H9 (cell line): ENCODE data around the gene SEC24C. TPM values are rescaled to one million over a fixed set of nuclear protein-coding genes. Genes with fewer than 3 reads are reported as not detected.

Experiments
- DNase-seq: peaks from one replicate; pipeline ENCODE4 v3.0.0-alpha.2; 2017
- H2AFZ ChIP-seq: one replicate; pipeline ENCODE4 v1.6.1; 2013; ENCODE audit warnings: mild to moderate bottlenecking, low read length, control low read depth, moderate library complexity
- H2AK5ac ChIP-seq: 2 replicates; pipeline ENCODE4 v1.6.1; 2013; ENCODE audit warnings: low read length, control low read depth, mixed read lengths; ENCODE audit not compliant: insufficient read length
- H2BK120ac ChIP-seq: one replicate; pipeline ENCODE4 v1.6.1; 2013; ENCODE audit warnings: low read depth, mild to moderate bottlenecking, low read length, control low read depth, inconsistent platforms; ENCODE audit not compliant: poor library complexity, severe bottlenecking
- H2BK12ac ChIP-seq: 2 replicates; pipeline ENCODE4 v1.6.1; 2013; ENCODE audit warnings: low read length, control low read depth, mixed read lengths, low read depth; ENCODE audit not compliant: insufficient read length
- H2BK15ac ChIP-seq: 2 replicates; pipeline ENCODE4 v1.6.1; 2013; ENCODE audit warnings: low read depth, low read length, control low read depth
- H2BK20ac ChIP-seq: one replicate; pipeline ENCODE4 v1.6.1; 2013; ENCODE audit warnings: low read depth, mild to moderate bottlenecking, low read length, control low read depth, inconsistent platforms; ENCODE audit not compliant: poor library complexity, severe bottlenecking
- H2BK5ac ChIP-seq: 2 replicates; pipeline ENCODE4 v1.6.1; 2013; ENCODE audit warnings: low read length, control low read depth, mixed read lengths; ENCODE audit not compliant: insufficient read length
- H3K14ac ChIP-seq: 2 replicates; pipeline ENCODE4 v1.6.1; 2013; ENCODE audit warnings: low read length, control low read depth; ENCODE audit not compliant: insufficient read depth
- H3K18ac ChIP-seq: 2 replicates; pipeline ENCODE4 v1.6.1; 2013; ENCODE audit warnings: low read depth, mild to moderate bottlenecking, mixed read lengths, low read length, control low read depth; ENCODE audit not compliant: insufficient read length
- H3K23ac ChIP-seq: 2 replicates; pipeline ENCODE4 v1.6.1; 2013; ENCODE audit warnings: low read length, control low read depth, mixed read lengths, low read depth; ENCODE audit not compliant: insufficient read length
- H3K23me2 ChIP-seq: 2 replicates; pipeline ENCODE4 v1.6.1; 2013; ENCODE audit warnings: low read depth, mild to moderate bottlenecking, mixed read lengths, low read length, control low read depth; ENCODE audit not compliant: insufficient read length, poor library complexity, severe bottlenecking
- H3K27ac ChIP-seq: 2 replicates; pipeline ENCODE4 v1.5.1; 2013; ENCODE audit warnings: low read length, control low read depth, mixed read lengths, low read depth; ENCODE audit not compliant: insufficient read length
- H3K27me3 ChIP-seq: 2 replicates; pipeline ENCODE4 v1.6.1; 2013; ENCODE audit warnings: low read length, control low read depth, inconsistent platforms; ENCODE audit not compliant: insufficient read depth
- H3K4ac ChIP-seq: 2 replicates; pipeline ENCODE4 v1.6.1; 2013; ENCODE audit warnings: low read depth, mild to moderate bottlenecking, control low read depth, inconsistent platforms, low read length, moderate library complexity
- H3K4me1 ChIP-seq: 2 replicates; pipeline ENCODE4 v1.6.1; 2013; ENCODE audit warnings: low read length, control low read depth, inconsistent platforms; ENCODE audit not compliant: insufficient read depth
- H3K4me2 ChIP-seq: 2 replicates; pipeline ENCODE4 v1.6.1; 2013; ENCODE audit warnings: low read length, control low read depth, mixed read lengths; ENCODE audit not compliant: insufficient read length, insufficient read depth
- H3K56ac ChIP-seq: 2 replicates; pipeline ENCODE4 v1.6.1; 2013; ENCODE audit warnings: low read depth, mild to moderate bottlenecking, mixed read lengths, low read length, control low read depth; ENCODE audit not compliant: insufficient read length
- H3K79me1 ChIP-seq: 2 replicates; pipeline ENCODE4 v1.6.1; 2013; ENCODE audit warnings: low read depth, mild to moderate bottlenecking, moderate library complexity, low read length, control low read depth, inconsistent platforms; ENCODE audit not compliant: insufficient read depth, poor library complexity, severe bottlenecking
- H3K79me2 ChIP-seq: 2 replicates; pipeline ENCODE4 v1.6.1; 2013; ENCODE audit warnings: low read length, control low read depth, inconsistent platforms; ENCODE audit not compliant: insufficient read depth
- H3K9ac ChIP-seq: 2 replicates; pipeline ENCODE4 v1.6.1; 2013; ENCODE audit warnings: low read length, control low read depth, mixed read lengths; ENCODE audit not compliant: insufficient read length; ENCODE audit errors: extremely low read depth
- H3K9me3 ChIP-seq: one replicate; pipeline ENCODE4 v1.6.1; 2013; ENCODE audit warnings: low read depth, low read length, inconsistent platforms; ENCODE audit not compliant: control insufficient read depth
- H3T11ph ChIP-seq: one replicate; pipeline ENCODE4 v1.6.1; 2013; ENCODE audit warnings: mild to moderate bottlenecking, low read length, control low read depth, inconsistent platforms
- H4K20me1 ChIP-seq: one replicate; pipeline ENCODE4 v1.6.1; 2013; ENCODE audit not compliant: control insufficient read depth, insufficient read length, insufficient read depth
- H4K5ac ChIP-seq: 2 replicates; pipeline ENCODE4 v1.6.1; 2013; ENCODE audit warnings: low read depth, mild to moderate bottlenecking, mixed read lengths, low read length, control low read depth; ENCODE audit not compliant: insufficient read length
- H4K8ac ChIP-seq: replicated peaks from 2 replicates; pipeline ENCODE4 v1.6.1; 2013; ENCODE audit warnings: low read length, control low read depth, mixed read lengths, low read depth; ENCODE audit not compliant: insufficient read length
- H4K91ac ChIP-seq: 2 replicates; pipeline ENCODE4 v1.6.1; 2013; ENCODE audit warnings: low read depth, mild to moderate bottlenecking, moderate library complexity, mixed read lengths, low read length, control low read depth; ENCODE audit not compliant: insufficient read length
- H3K27ac Mint-ChIP-seq, 3 experiments: 2 replicates in 2 of 3; 3 replicates in 1 of 3; pipeline ENCODE4 v1.8.0; 2020 to 2021; ENCODE audit warnings: mixed read lengths in 3 of 3, mild to moderate bottlenecking in 1 of 3, moderate library complexity in 1 of 3
- H3K27me3 Mint-ChIP-seq: 2 replicates; pipeline ENCODE4 v1.8.0; 2021; ENCODE audit warnings: low read depth, mild to moderate bottlenecking, moderate library complexity, mixed read lengths
- H3K36me3 Mint-ChIP-seq, 3 experiments: 2 replicates in 2 of 3; 3 replicates in 1 of 3; pipeline ENCODE4 v1.8.0; 2020 to 2021; ENCODE audit warnings: low read depth in 3 of 3, mixed read lengths in 3 of 3; ENCODE audit not compliant: insufficient read depth in 1 of 3
- H3K4me1 Mint-ChIP-seq, 2 experiments: 2 replicates each; pipeline ENCODE4 v1.8.0; 2020; ENCODE audit warnings: mixed read lengths in 2 of 2
- H3K4me3 Mint-ChIP-seq, 2 experiments: 2 replicates in 1 of 2; 3 replicates in 1 of 2; pipeline ENCODE4 v1.8.0; 2020 to 2021; ENCODE audit warnings: mild to moderate bottlenecking in 2 of 2, mixed read lengths in 2 of 2, moderate library complexity in 1 of 2
- H3K9me3 Mint-ChIP-seq, 2 experiments: 2 replicates in 1 of 2; 3 replicates in 1 of 2; pipeline ENCODE4 v1.8.0; 2020; ENCODE audit warnings: mild to moderate bottlenecking in 2 of 2, mixed read lengths in 2 of 2, moderate library complexity in 1 of 2
- CTCF ChIP-seq: fragments of 200-600 bp; sonication (generic); conservative IDR thresholded peaks from 3 replicates; pipeline ENCODE4 v1.8.0; 2021; ENCODE audit warnings: antibody characterized with exemption, mild to moderate bottlenecking
- WGBS: extraction: QIAGEN DNeasy Blood & Tissue Kit; methylation state at CpG from one replicate; pipeline ENCODE4 v1.1.7; 2013; ENCODE audit warnings: missing lambda C conversion rate, low lambda C conversion rate, mixed read lengths; ENCODE audit not compliant: insufficient read length; ENCODE audit errors: extremely low coverage; 5-methylcytosine and 5-hydroxymethylcytosine counted together
- total RNA-seq: library from RNA; stranded (reverse); gene quantifications from 2 replicates; pipeline ENCODE4 v1.2.1, GENCODE V29; 2021

The SEC24C gene
- total RNA-seq, 1 experiment from 2014 or later, result 62.4 TPM

- peak overlapping the region; percentile 84 for H3K4me2 ChIP-seq
- H3K18ac ChIP-seq, result peak overlapping the region; percentile 92
- no peaks in the 10 kb centered on the region for H3K79me1 ChIP-seq
- H4K8ac ChIP-seq, result peak overlapping the region; percentile 97
- H2BK5ac ChIP-seq, result peak overlapping the region; percentile 64
- no peaks in the 10 kb centered on the region; the same call in 1 of the 2 replicates for H3K79me2 ChIP-seq
- peak overlapping the region; percentile 98 for H3T11ph ChIP-seq
- H2AK5ac ChIP-seq, result peak overlapping the region; percentile 1
- H2AFZ ChIP-seq, result no peak overlapping the region
- H3K9me3 ChIP-seq, result no peaks in the 10 kb centered on the region
- H3K27me3 Mint-ChIP-seq, result no peaks in the 10 kb centered on the region
- H3K4ac ChIP-seq, result peak overlapping the region; percentile 93; the same call in 1 of the 2 replicates
- peaks cover 14% of the 10 kb centered on the region for H3K23me2 ChIP-seq
- no peak overlapping the region for H3K23ac ChIP-seq
- peak overlapping the region; percentile 90; the same call in 1 of the 2 replicates for H3K14ac ChIP-seq
- no peak for DNase-seq
- peaks cover 28 to 36% of the 10 kb centered on the region in 2 experiments for H3K4me1 Mint-ChIP-seq
- H3K27me3 ChIP-seq, result no peaks in the 10 kb centered on the region
- no peak overlapping the region for H2BK20ac ChIP-seq
- H3K36me3 Mint-ChIP-seq, result peaks cover 0 to 17% (median 5%) of the 10 kb centered on the region in 3 experiments; a peak in 4 of 7 replicates
- H3K9ac ChIP-seq, result peak overlapping the region; percentile 96
- peak overlapping the region; percentile 83 for H4K5ac ChIP-seq
- no peak overlapping the region for H4K91ac ChIP-seq
- no peaks in the 10 kb centered on the region for H3K9me3 Mint-ChIP-seq
- no peak for TF ChIP-seq CTCF
- peak overlapping the region; percentile 92 for H3K27ac ChIP-seq
- H4K20me1 ChIP-seq, result no peaks in the 10 kb centered on the region
- no CpG with 5 or more reads among the region's 6 CpGs for WGBS
- H2BK12ac ChIP-seq, result peak overlapping the region; percentile 8
- H3K56ac ChIP-seq, result peak overlapping the region; percentile 55
- H3K4me1 ChIP-seq, result peaks cover 3% of the 10 kb centered on the region; the same call in 1 of the 2 replicates
- peak overlapping the region; percentile 100 for H3K27ac Mint-ChIP-seq
- H2BK15ac ChIP-seq, result no peak overlapping the region
- H3K4me3 Mint-ChIP-seq, result peak overlapping the region; percentile 98
- peak overlapping the region; percentile 99 for H2BK120ac ChIP-seq
These were observed 756 bp upstream of the SEC24C start for GRCh38 chr10:73743327-73743904.
